HG03469 (cell line): ENCODE results near the gene IL34.

Experiments
- ATAC-seq: cut with Tn5 transposase; IDR thresholded peaks from one replicate; pipeline ENCODE4 v1.9.1; 2021; ENCODE audit warnings: mild to moderate bottlenecking, moderate library complexity, moderate number of reproducible peaks; ENCODE audit not compliant: unreplicated experiment

Gene IL34

DNA sequence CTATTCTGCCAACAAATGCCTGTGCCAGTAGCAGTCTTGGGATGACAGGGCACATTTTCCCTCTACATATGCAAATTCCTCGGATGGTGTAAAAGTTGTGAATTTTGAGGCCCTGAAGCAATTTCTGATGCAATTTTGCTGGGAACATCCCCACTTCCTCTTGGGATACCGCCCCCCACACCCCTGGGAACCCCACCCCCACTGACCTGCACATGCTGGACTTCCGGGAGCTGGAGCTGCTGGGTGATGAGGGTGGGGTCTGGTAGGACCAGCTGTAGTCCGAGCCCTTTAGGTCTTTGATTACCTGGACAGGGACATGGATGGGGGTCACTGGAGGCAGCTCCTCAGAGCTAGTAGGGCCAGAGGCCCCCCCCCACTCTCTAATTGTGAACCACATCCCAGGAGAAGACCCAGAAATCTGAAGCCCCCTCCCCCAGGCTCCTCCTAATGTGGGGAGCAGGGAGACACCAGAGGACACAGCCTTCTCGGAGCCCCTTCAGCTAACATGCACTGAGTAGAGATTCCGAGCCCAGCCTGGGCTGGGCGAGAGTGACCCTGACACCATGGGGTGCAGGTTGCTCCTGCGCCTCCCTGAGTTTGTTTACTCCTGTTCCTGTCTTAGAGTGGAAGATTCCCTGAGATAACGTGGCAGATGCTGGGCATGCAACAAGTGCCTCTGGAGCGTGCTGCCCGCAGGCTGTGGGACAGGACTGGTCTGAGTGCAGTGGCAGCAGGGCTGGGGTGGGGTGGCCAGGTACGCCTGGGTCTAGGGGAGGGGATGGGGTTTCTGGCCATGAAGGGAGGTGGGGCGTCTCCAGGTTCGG is 30.5 kb downstream of the IL34 start:
- no peak for ATAC-seq

- ATAC-seq = no peak
These were observed 31.3 kb downstream of the IL34 start for GRCh38 chr16:70677499-70678120.

DNA sequence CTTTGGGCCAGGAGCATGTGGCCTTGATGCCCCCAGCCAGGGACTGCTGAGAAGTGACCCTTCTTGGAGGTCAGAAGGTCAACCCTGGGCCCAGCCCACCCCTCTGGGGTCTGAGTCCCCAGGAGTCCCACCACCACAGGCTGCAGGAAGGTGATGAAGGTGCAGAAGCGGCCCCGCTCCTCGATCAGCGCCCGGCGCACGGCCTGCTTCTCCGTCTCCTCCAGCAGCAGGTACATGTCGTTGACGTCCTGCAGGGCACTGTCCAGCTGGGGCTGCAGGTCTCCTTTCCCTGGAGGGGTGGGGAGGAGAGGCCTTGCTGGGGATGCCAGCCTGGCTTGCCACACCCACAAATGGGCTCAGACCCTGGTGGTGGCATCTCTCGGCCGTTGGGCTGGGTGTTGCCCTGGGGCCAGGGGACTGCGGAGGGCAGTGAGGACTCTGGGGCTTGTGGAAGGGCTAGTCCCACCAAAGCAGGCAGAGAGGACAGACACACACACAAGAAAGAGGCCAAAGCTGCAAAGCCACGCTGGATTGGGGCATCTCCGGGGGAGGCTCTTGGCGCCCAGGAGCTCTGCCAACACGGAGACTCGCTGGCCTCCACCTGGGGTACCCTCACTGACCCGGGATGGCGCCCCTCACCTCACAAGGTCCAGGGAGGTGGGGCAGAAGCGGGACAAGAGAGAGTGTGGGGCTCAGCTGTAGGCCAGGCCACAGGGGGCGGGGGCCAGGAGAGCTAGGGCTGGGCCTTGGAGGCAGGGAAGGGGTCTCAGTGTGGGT is 31.9 kb downstream of the IL34 start:
- no peak for ATAC-seq

DNA sequence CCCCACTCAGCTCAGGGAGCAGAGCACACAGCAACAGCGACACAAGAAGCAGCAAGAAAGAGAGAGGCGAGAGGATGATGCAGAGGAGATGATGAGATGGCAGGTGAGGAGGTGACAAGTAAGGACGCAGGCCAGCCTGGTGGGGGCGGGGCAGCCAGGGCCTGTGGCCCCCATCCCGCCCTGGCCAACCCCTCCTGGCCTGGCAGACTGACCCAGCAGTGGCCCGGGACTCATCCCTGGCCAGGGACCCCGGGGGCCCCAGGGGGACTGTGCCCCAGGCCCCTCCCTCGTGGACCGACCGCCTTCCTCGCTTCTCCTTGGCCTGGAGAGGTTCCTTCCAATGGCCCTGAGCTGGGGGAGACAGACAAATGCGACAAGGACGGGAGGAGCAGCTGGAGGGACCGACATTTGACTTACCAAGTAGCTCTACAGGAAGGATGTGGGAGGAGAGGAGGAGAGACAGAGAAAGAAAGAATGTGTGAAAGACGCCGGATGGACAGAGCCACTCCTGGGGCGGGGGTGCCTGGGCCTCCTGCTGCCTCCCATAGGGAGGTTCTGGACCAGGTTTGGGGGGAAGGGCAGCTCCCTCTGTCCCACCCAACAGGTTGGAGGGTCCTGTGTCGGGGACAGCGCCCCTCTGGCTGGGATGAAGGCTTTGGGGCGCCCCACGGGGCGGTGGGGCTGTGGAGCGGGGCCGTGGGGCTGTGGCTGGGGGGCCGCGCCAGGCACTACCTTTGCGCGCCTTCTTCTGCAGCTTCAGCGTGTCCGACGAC is 32.7 kb downstream of the IL34 start:
- no peak for ATAC-seq

DNA sequence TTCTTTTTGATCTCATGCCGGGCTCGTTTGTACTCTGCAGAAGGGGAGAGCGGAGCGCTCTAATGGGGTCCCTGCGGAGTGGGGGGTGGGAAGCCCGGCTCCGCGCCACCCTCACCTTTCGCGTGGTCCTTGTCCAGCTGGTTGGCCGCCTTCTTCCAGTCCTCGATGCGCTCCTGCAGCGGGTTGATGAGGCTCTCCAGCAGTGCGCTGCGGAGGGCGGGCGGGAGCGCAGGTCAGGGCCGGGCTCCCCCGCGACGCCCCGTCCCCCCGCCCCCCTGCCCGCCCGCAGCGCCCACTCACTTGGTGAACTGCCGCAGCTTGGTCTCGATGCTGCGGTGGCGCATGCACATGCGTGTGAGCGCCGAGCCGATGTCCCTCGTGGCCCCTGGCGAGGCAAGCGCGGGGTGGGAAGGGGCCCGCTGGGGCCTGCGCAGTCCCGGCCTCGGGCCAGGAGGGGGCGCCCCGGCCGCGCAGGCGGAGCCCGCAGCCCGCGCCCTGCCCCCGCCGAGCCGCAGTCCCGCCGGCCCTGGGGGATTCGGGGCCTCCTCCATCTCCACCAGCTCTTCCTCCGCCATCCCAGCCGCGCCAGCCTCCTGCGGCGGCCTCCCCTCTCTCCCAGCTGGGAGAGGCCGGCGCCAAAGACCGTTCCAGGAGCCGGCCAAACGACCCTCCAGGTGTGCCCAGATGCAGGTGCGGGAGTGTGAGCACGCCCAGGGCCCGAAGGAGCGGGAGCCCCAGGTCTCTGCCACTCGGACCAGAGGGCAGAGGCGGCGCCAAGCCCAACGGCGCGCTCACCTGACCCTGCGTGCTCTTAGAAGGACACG is 33.5 kb downstream of the IL34 start:
- ATAC-seq = no peak

DNA sequence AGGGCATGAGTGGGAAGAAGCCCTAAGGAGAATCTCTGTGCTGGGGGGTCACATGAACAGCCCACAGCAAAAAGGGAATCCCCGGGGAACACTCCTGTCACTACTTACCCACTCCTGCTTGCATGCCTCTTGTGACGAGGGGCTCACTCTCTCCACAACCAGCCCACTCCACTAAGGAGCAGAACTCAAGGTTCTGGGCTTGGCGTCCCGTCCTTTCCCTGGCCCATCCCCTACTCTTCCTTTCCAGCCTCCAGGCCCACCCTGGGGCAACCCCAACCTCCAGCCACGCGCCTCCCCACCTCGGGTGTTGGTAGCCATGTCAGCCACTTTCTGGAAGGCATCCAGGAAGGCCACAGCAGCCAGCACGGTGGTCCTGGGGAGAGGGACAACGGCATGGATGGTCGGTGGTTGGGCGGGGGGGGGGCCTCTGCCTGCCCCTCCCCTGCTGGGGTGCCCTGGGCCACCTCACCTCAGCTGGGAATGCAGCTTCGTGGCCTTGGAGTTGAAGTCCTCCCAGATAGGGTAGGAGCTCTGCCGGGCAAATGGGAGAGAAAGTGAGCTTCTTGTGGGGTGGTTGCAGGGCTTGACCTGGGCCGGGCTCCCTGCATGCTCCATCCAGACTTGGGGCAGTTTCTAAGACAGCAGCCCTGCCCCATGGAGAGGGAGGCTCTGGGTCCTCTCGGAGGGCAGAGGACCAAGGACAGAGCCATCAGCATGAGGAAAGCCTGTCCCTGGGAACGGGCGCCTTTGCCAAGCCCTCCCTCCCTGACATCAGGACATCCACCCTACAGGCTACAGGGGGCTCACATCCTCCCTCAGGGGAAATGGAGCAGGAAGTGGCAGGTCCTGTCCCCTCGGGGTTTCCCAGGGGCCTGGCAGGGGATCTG is 34.4 kb downstream of the IL34 start:
- ATAC-seq = no peak

GRCh38 chr16:70681382-70682238 is 35.3 kb downstream of the IL34 start:
- no peak for ATAC-seq

GRCh38 chr16:70682239-70683145 is 36.1 kb downstream of the IL34 start:
- ATAC-seq = no peak

DNA sequence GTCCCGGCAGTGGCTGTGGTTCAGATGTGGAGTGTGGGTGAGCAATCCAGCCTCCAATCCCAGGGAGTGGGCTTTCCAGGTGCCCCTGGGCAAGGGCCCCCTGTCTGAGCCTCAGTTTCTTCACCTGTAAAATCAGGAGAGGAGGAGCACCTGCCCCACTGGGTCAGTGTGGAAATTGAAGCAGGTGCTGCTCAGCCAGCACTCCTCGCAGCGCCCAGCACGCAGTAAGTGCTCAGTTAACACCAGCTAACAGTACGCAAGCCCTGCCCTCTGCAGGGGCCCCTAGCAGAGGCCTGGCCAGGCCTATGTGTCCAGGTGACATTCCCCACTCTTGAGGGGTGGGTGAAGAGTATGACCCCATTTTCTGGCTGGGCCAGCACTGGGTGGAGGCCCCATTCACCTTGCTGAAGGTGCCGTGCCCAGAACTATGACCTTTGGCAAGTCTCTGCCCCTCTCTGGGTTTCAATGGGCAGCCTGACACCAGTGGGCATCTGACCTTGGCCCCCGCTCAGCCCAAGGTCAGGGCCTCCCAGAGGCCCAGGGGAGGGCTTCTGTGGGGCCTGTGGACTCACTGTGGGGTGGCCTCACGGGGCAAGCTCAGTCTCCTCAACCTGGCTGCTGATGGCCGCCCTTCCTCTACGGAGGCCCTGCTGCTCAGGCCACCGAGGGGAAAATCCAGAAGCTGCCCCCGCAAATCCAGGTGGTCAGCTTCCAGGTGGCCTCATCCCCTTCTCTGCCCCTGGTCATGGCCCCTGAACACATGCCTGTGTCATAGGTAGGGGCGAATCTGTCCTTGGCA is 37.0 kb downstream of the IL34 start:
- no peak for ATAC-seq

GRCh38 chr16:70684146-70685060 is 38.0 kb downstream of the IL34 start:
- ATAC-seq = no peak

DNA sequence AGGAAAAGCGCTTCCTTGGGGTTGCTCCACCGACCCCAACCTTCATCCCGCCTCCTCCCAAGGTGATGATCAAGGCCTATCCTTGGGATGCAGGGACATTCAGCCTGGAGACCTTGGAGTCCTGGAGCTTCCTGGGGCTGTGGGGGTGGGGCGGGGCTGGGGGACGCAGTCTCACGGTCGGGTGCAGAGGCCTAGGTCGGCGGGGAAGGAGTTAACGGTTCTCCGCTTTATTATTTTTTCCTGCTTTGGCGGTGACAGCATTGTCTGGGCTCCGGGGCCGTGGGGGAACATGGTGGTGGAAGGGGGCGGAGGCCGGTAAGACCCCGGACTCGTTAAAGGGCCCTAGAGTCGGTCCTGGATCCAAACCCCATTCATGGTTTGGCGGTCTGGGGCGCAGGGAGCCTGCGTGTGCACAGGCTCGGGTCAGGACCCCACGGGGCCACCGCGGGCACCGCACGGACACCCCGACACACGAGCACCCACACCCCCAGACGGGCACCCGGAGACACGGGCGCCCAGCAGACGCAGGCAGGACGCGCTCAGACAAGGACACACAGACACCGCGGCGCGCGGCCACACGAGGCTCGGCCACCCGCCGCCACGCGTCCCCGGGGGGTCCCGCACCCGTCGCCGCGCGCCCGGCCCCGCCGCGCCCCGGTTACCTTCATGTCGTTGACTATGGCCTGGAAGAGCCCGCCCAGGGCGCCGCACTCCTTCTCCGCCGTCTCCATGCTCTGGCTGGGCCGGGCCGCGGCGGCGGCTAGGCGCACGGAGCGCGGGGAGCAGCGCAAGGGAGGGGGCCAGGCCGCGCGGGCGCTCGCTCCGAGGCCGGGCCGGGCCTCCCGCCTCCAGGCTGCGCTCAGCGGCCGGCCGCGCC is 38.9 kb downstream of the IL34 start:
- ATAC-seq = no peak

DNA sequence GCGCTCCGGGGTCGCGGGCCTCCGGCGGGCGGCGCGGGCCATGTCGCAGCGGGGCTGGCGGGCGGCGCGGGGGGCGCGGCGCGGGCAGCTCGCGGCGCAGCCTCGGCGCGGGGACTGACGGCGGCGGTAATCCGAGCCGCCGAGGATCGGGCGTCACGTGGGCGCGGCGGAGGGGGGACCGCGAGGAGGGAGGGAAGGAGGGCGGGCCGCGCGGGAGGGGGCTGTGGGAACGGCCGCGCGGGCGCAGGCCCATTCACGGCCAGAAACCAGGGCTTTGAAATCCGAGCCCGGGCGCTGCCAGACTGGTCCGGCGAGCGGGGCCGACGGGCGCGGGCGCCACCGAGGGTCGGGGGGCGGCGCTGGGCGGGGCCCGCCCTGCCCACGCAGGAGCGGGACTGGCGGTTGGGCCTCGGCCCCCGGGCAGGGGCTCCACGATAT is 39.6 kb downstream of the IL34 start, which contains the start of gene MTSS2:
MTSS2 (minus strand) TSS at position 116 of the 438 bp plus-strand sequence. CDS start 262 bp downstream, outside the sequence.
- ATAC-seq = no peak

GRCh38 chr16:70686376-70687101 is 40.2 kb downstream of the IL34 start:
- ATAC-seq = no peak
